ENCODE results near the gene ZNF74. TPM values are rescaled to one million over a fixed set of nuclear protein-coding genes. Genes with fewer than 3 reads are reported as not detected.

Gene ZNF74
- total RNA-seq, 4 donors from 2014 or later, result 2.8 to 7.2 (median 3.5) TPM

- no peak for TF ChIP-seq CTCF (IDR thresholded peaks at IDR 0.05; ENCODE audit: low read depth)
Observed at GRCh38 chr22:20449819-20450550, 56.0 kb downstream of the ZNF74 start.

GRCh38 chr22:20450551-20450906 lies 56.6 kb downstream of the ZNF74 start:
- no peak for TF ChIP-seq CTCF (IDR thresholded peaks at IDR 0.05; ENCODE audit: low read depth)

- no peak for TF ChIP-seq CTCF (IDR thresholded peaks at IDR 0.05; ENCODE audit: low read depth)
Observed at GRCh38 chr22:20451920-20452319, 58.0 kb downstream of the ZNF74 start.

- TF ChIP-seq CTCF (IDR thresholded peaks at IDR 0.05; ENCODE audit: low read depth), result no peak
Observed at GRCh38 chr22:20453222-20453621, 59.3 kb downstream of the ZNF74 start.

- TF ChIP-seq CTCF (IDR thresholded peaks at IDR 0.05; ENCODE audit: low read depth), result no peak
Observed at GRCh38 chr22:20455709-20456063, 61.7 kb downstream of the ZNF74 start.

GRCh38 chr22:20456064-20456721 lies 62.2 kb downstream of the ZNF74 start:
- TF ChIP-seq CTCF (IDR thresholded peaks at IDR 0.05; ENCODE audit: low read depth), result no peak

GRCh38 chr22:20456722-20457076 lies 62.7 kb downstream of the ZNF74 start:
- no peak for TF ChIP-seq CTCF (IDR thresholded peaks at IDR 0.05; ENCODE audit: low read depth)

Data from subcutaneous adipose tissue (tissue), 4 donors.